Caco-2 (cell line): ENCODE data around the gene SLC6A18. TPM values are rescaled to one million over a fixed set of nuclear protein-coding genes. Genes with fewer than 3 reads are reported as not detected.

ENCODE experiments used
- BruUV-seq: library from RNA; stranded (reverse); fragments of 400-500 nt; replicated peaks from 2 replicates; lab custom pipeline; 2021; lab: Mats Ljungman, UMichigan
- CTCF ChIA-PET: fragments of 300-600 bp; sonication (Branson Sonifier 250); formaldehyde crosslinking; loops from one replicate; lab custom pipeline; 2022; ENCODE audit warnings: antibody characterized with exemption; lab: Charles Lee
- POLR2A ChIA-PET: fragments of 300-600 bp; sonication (Branson Sonifier 250); formaldehyde crosslinking; loops from one replicate; lab custom pipeline; 2022; ENCODE audit warnings: antibody characterized with exemption; lab: Charles Lee
- DNase-seq, 2 experiments: peaks; one replicate each; pipeline versions ENCODE4 v3.0.0 to v3.0.0-alpha.2; 2020 to 2022
- H3K27me3 ChIP-seq: replicated peaks from 2 replicates; pipeline ENCODE4 v1.6.0; 2011; ENCODE audit warnings: low read length; ENCODE audit not compliant: control insufficient read depth, insufficient read depth
- H3K36me3 ChIP-seq: 2 replicates; pipeline ENCODE4 v1.5.1; 2011; ENCODE audit warnings: low read length; ENCODE audit not compliant: control insufficient read depth, insufficient read depth
- H3K4me1 ChIP-seq: fragments of 250-450 bp; sonication (Bioruptor Pico); 2 replicates; pipeline ENCODE4 v1.5.1; 2020; ENCODE audit warnings: mild to moderate bottlenecking
- H3K4me3 ChIP-seq: 2 replicates; pipeline ENCODE4 v1.5.1; 2011; ENCODE audit warnings: low read depth, mild to moderate bottlenecking, control low read depth, low read length
- H3K9me3 ChIP-seq: fragments of 250-450 bp; sonication (Bioruptor Pico); 2 replicates; pipeline ENCODE4 v1.5.1; 2020; ENCODE audit warnings: mild to moderate bottlenecking, moderate library complexity
- H3K27ac Mint-ChIP-seq: one replicate; pipeline ENCODE4 v1.8.0; 2022; ENCODE audit warnings: mixed read lengths; ENCODE audit not compliant: unreplicated experiment
- H3K27me3 Mint-ChIP-seq: one replicate; pipeline ENCODE4 v1.8.0; 2022; ENCODE audit warnings: mixed read lengths; ENCODE audit not compliant: insufficient read depth, unreplicated experiment
- H3K36me3 Mint-ChIP-seq: one replicate; pipeline ENCODE4 v1.8.0; 2022; ENCODE audit warnings: mild to moderate bottlenecking, mixed read lengths; ENCODE audit not compliant: insufficient read depth, unreplicated experiment
- H3K4me1 Mint-ChIP-seq: one replicate; pipeline ENCODE4 v1.8.0; 2022; ENCODE audit warnings: low read depth, mixed read lengths; ENCODE audit not compliant: unreplicated experiment
- H3K4me3 Mint-ChIP-seq: one replicate; pipeline ENCODE4 v1.8.0; 2022; ENCODE audit warnings: mild to moderate bottlenecking, moderate library complexity, mixed read lengths; ENCODE audit not compliant: unreplicated experiment
- H3K9me3 Mint-ChIP-seq: one replicate; pipeline ENCODE4 v1.8.0; 2022; ENCODE audit warnings: mixed read lengths; ENCODE audit not compliant: unreplicated experiment
- CTCF ChIP-seq, 2 experiments: fragments of 200-600 bp in 1 of 2; IDR thresholded peaks; 1 replicate in 1 of 2; 2 replicates in 1 of 2; pipeline versions ENCODE4 v1.5.1 to v1.8.0; 2011 to 2022; ENCODE audit warnings: antibody characterized with exemption in 1 of 2, control low read depth in 1 of 2, inconsistent platforms in 1 of 2, low read depth in 1 of 2, low read length in 1 of 2, mild to moderate bottlenecking in 1 of 2, moderate library complexity in 1 of 2; ENCODE audit not compliant: insufficient read depth in 1 of 2, severe bottlenecking in 1 of 2, unreplicated experiment in 1 of 2
- intact Hi-C: fragments of 100-400 bp; cut with micrococcal nuclease; formaldehyde crosslinking; loops from one replicate; pipeline ENCODE4 v1.10.0; 2022; ENCODE audit not compliant: unreplicated experiment
- total RNA-seq: library from RNA; stranded (reverse); gene quantifications from 2 replicates; pipeline ENCODE4 v1.2.3, GENCODE V29; 2022

The SLC6A18 gene
- total RNA-seq, 1 experiment from 2014 or later = not detected

DNA sequence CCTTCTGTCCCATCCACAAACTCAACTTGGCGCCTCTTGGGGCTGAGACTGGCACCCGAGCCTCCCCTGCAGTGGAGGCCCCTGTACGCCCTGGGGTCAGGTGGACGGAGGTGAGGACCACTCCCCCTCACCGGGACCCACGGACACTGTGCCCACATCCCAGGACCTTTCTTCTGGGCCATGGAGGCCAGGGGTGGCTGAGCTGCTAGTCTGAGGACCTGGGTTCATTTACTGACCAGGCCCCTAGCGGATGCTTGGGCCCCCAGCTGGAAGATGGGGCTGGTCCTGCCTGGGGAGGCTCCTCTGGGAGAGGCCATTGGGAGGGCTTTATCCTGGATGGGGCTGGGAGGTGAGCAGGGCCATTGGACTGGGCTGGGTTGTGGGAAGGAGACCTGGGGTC lies 40.7 kb upstream of the SLC6A18 start:
- H3K27me3 Mint-ChIP-seq = no peaks in the 10 kb centered on the region
- H3K27ac Mint-ChIP-seq = no peak overlapping the region
- TF ChIP-seq CTCF (IDR thresholded peaks at IDR 0.05; ENCODE audit: insufficient read depth in 1 of 2, low read depth in 1 of 2, low read length in 1 of 2, severe bottlenecking in 1 of 2, unreplicated experiment in 1 of 2) = no peak
- H3K4me3 Mint-ChIP-seq = no peak overlapping the region
- ChIA-PET CTCF (no interaction called here), POLR2A (no interaction called here)
- Histone ChIP-seq H3K36me3 (no peaks in the 10 kb centered on the region), H3K27me3 (no peaks in the 10 kb centered on the region), H3K4me1 (peaks cover 64% of the 10 kb centered on the region), H3K9me3 (no peaks in the 10 kb centered on the region), H3K4me3 (no peak overlapping the region)
- H3K36me3 Mint-ChIP-seq = no peaks in the 10 kb centered on the region
- intact Hi-C loops = no loop called here
- no peaks in the 10 kb centered on the region for H3K9me3 Mint-ChIP-seq
- peaks cover 7% of the 10 kb centered on the region for H3K4me1 Mint-ChIP-seq
- BruUV-seq = no TSS peak
- DNase-seq = no peak

DNA sequence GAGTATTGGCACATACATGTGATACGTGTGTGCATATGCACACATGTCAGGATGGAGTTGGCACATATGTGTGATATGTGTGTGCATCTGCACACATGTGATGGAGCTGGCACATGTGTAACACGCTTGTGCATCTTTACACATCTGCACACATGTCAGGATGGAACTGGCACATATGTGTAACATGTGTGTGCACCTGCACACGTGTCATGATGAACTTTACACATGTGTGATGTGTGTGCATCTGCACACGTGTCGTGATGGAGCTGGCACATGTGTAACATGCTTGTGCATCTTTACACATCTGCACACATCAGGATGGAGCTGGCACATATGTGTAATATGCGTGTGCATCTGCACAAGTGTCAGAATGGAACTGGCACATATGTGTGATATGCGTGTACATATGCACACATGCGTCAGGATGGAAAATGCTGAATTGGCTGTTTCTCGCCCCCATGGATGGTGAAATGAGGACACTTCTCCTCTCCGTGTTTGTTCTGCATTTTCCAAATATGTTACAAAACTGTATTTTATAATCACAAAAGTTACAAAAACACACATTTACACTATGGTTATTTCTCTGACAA lies 40.0 kb upstream of the SLC6A18 start:
- intact Hi-C loops = no loop called here
- Histone ChIP-seq H3K4me3 (no peak overlapping the region), H3K4me1 (peaks cover 64% of the 10 kb centered on the region), H3K36me3 (no peaks in the 10 kb centered on the region), H3K27me3 (no peaks in the 10 kb centered on the region), H3K9me3 (no peaks in the 10 kb centered on the region)
- no peak for DNase-seq
- TF ChIP-seq CTCF (IDR thresholded peaks at IDR 0.05; ENCODE audit: insufficient read depth in 1 of 2, low read depth in 1 of 2, low read length in 1 of 2, severe bottlenecking in 1 of 2, unreplicated experiment in 1 of 2) = no peak
- CTCF ChIA-PET = interaction anchor here (0.7 to 2.3 kb wide), 3 partner anchors 15 to 261 kb away, joined by 3 to 12 read pairs (median 4); no protein-coding TSS in a partner anchor
- no peak overlapping the region for H3K27ac Mint-ChIP-seq
- POLR2A ChIA-PET = no interaction called here
- peaks cover 7% of the 10 kb centered on the region for H3K4me1 Mint-ChIP-seq
- H3K36me3 Mint-ChIP-seq = no peaks in the 10 kb centered on the region
- H3K27me3 Mint-ChIP-seq = no peaks in the 10 kb centered on the region
- BruUV-seq = no TSS peak
- no peaks in the 10 kb centered on the region for H3K9me3 Mint-ChIP-seq
- H3K4me3 Mint-ChIP-seq = no peak overlapping the region

DNA sequence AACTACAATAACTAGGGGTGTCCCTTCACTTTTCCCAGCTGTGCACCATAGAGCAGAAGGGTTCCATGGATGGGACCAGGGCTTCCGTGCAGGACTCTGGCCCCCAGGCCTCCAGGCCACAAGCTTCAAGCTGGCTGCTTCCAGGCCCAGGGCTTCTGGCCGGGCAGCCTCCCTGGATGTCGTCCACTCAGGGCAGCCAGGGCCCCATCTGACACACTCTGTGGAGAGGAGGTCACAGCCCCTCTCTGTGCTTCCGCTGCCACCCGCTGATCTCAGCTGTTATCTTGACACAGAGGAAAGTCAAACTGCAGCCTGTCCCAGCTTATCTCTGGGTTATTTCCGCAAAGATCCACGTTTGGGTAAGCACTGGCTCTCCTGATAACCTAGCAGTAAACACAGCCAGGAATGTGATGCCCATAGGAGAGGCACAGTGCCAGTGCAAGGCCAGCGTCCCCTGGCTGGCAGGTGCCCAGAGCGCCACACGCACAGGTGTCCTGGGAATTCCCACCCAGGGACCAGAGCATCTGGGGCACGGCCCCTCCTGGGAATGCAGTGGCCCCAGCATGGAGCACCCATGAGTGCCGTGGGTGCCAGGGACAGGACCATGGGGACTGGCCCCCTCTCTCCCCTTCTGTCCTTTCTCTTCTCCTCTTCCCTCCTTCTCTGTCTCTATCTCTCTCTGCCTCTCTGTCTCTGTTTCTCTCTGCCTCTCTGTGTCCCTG lies 39.4 kb upstream of the SLC6A18 start:
- Mint-ChIP-seq H3K27ac (peak overlapping the region; percentile 3), H3K36me3 (no peaks in the 10 kb centered on the region), H3K27me3 (peaks cover 4% of the 10 kb centered on the region), H3K4me1 (peaks cover 7% of the 10 kb centered on the region), H3K9me3 (no peaks in the 10 kb centered on the region), H3K4me3 (no peak overlapping the region)
- DNase-seq = peak; percentile 52 to 79
- intact Hi-C loops = no loop called here
- Histone ChIP-seq H3K4me3 (no peak overlapping the region), H3K4me1 (peaks cover 64% of the 10 kb centered on the region), H3K27me3 (no peaks in the 10 kb centered on the region), H3K9me3 (no peaks in the 10 kb centered on the region), H3K36me3 (no peaks in the 10 kb centered on the region)
- no TSS peak for BruUV-seq
- ChIA-PET POLR2A (no interaction called here), CTCF (interaction anchor here (0.6 to 2.3 kb wide), 4 partner anchors 15 to 1392 kb away, joined by 3 to 12 read pairs (median 4); no protein-coding TSS in a partner anchor)
- TF ChIP-seq CTCF (IDR thresholded peaks at IDR 0.05; ENCODE audit: insufficient read depth in 1 of 2, low read depth in 1 of 2, low read length in 1 of 2, severe bottlenecking in 1 of 2, unreplicated experiment in 1 of 2) = no peak
